ENCODE measurements around the gene KIRREL2. TPM values are rescaled to one million over a fixed set of nuclear protein-coding genes. Genes with fewer than 3 reads are reported as not detected.

Gene KIRREL2
- 1 to 10 TPM; 1.0 to 1.1 TPM for total RNA-seq

DNA sequence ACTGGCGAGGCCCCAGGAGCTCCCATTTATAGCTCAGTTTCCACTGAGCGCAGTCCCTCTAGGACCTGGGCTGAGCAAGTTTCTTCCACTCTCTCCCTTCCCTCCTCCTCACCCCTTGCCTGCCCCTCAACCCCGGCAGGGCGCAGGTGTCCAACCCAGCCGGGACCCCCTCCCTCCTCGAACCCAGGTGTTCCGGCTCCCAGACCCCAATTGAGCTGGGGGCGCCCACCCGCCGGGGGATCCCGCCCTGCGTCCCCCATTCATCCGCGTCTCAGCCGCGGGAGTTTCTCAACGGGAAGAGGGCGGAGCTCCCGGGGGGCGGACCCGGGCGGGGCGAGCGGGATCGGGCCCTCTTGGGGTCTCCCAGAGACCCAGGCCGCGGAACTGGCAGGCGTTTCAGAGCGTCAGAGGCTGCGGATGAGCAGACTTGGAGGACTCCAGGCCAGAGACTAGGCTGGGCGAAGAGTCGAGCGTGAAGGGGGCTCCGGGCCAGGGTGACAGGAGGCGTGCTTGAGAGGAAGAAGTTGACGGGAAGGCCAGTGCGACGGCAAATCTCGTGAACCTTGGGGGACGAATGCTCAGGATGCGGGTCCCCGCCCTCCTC lies at the start of gene KIRREL2:
Gene KIRREL2, plus strand, starts transcription at position 366 of the 604 bp plus-strand sequence. Its CDS starts 209 bp downstream, at position 575.
- Mint-ChIP-seq H3K9me3 (no peaks in the 10 kb centered on the region), H3K27me3 (ENCODE audit: low read depth) (peaks cover 50% of the 10 kb centered on the region), H3K36me3 (ENCODE audit: low read depth) (no peaks in the 10 kb centered on the region), H3K4me1 (ENCODE audit: low read depth) (peaks cover 7% of the 10 kb centered on the region), H3K27ac (no peak within 1 kb of the TSS), H3K4me3 (peak within 1 kb of the TSS; percentile 70)
- intact Hi-C loops (cut with micrococcal nuclease): no loop called here
- CTCF ChIA-PET: interaction anchor here (0.6 to 1.4 kb wide), 3 partner anchors 12 to 173 kb away, joined by 3 to 4 read pairs (median 3); partner anchors contain the start of gene APLP1
- peak; percentile 42 for DNase-seq

DNA sequence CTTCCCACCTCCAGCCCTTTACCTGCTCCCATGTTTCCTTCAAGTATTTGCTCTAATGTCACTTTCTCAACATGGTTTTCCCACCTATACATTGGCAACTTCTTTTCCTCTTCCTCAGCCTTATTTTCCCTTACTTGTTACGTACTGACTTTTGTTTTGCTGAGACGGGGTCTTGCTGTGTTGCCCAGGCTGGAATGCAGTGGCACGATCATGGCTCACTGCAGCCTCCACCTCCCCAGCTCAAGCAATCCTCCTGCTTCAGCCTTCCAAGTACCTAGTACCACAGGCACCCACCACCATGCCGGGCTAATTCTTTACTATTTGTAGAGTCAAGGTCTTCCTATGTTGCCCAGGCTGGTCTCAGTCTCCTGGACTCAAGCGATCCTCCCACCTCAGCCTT lies 49.1 kb upstream of the KIRREL2 start:
- intact Hi-C loops (cut with micrococcal nuclease): no loop called here
- Mint-ChIP-seq H3K4me3 (no peak overlapping the region), H3K27me3 (ENCODE audit: low read depth) (peaks cover 2% of the 10 kb centered on the region), H3K4me1 (ENCODE audit: low read depth) (no peaks in the 10 kb centered on the region), H3K36me3 (ENCODE audit: low read depth) (no peaks in the 10 kb centered on the region), H3K9me3 (no peaks in the 10 kb centered on the region), H3K27ac (no peak overlapping the region)
- DNase-seq: no peak
- CTCF ChIA-PET: no interaction called here

DNA sequence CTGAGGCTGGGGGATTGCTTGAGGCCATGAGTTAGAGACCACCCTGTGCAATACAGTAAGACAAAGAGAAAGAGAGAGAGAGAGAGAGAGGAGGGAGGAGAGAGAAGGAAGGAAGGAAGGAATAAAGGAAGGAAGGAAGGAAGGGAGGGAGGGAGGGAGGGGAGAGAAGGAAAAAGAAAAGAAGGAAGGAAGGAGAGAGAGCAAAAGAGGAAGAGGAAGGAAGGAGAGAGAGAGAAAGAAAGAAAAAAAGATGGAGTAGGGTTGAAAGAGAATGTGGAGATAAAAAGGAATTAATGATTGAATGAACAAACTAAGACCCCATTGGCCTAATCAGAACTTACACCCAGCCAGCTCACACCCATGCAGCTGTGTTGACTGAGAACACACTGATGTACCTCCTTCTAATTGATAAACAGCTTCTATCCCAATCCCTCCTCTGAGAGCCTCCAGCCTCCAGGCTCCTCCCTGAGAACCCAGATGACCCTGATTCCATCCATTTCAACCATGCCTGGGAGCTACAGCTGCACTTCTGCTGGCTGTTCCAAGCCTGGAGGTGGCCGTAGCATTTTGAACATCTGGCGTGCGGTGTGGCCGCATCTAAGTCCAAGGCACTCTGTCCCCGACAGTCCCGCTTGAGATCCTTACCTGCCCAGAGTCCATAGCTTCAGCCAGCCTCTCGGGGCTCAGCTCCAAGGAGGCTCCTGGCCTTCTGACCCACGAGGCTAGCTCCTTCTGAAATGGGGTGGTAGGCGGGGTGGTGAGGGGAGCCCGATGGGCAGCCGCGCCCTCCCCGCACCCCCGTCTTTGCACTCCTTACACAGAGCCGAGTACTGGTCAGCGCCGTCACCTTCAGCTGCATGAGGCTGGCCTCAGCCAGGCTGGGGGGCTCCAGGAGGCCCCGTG lies 45.1 kb upstream of the KIRREL2 start:
- H3K4me3 Mint-ChIP-seq: no peak overlapping the region
- no peak overlapping the region for H3K27ac Mint-ChIP-seq
- intact Hi-C loops (cut with micrococcal nuclease): no loop called here
- no peaks in the 10 kb centered on the region for H3K4me1 Mint-ChIP-seq (ENCODE audit: low read depth)
- peaks cover 2% of the 10 kb centered on the region for H3K27me3 Mint-ChIP-seq (ENCODE audit: low read depth)
- no peaks in the 10 kb centered on the region for H3K36me3 Mint-ChIP-seq (ENCODE audit: low read depth)
- H3K9me3 Mint-ChIP-seq: no peaks in the 10 kb centered on the region
- CTCF ChIA-PET: interaction anchor here (0.6 kb wide), 1 partner anchor 219 kb away, joined by 3 read pairs; no protein-coding TSS in a partner anchor
- DNase-seq: no peak

DNA sequence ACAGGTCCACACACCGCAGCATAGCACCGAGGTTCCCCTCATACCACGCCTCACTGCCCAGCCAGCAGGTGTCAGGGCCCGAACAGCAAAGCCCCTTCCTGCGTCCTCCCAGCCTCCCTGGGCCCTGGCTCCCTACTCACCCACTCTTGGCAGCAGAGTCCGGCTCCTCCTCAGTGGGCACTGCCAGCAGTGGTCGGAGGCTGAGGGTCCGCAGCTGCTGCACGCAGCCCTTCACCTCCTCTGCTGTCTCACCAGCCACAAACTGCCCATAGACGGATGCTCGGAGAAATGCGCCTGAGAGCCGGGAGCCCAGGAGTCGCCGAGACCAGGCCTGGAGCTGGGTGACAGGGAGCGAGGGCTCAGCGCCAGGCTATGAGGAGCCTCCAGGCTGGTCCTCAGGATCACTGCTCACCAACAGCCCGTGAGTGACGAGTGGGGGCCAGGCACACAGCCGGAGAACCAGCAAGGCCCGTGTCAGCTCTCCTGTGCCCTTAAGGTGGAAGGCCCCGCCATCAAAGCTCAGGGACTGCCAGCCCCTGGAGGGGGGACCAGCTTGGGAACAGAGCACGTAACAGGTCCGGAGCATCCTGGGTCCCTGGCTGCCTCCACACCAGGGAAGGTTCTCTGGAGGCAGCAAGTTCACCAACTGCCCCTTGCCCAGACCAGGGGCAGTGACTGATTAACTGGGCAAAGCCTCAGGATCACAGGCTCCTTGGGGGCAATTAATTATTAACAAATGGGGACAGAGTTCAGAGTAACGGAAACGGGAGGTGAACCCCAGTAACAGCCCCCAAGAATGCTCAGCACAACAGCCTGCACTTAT lies 44.3 kb upstream of the KIRREL2 start, which contains the start of gene PRODH2:
Gene PRODH2, minus strand, starts transcription at position 626 of the 823 bp plus-strand sequence. Its CDS starts 40 bp downstream, at position 586.
- no peak for DNase-seq
- CTCF ChIA-PET: interaction anchor here (1.7 kb wide), 1 partner anchor 118 kb away, joined by 4 read pairs; no protein-coding TSS in a partner anchor
- Mint-ChIP-seq H3K9me3 (no peaks in the 10 kb centered on the region), H3K27me3 (ENCODE audit: low read depth) (peaks cover 4% of the 10 kb centered on the region), H3K4me3 (no peak within 1 kb of the TSS), H3K27ac (no peak within 1 kb of the TSS), H3K36me3 (ENCODE audit: low read depth) (no peaks in the 10 kb centered on the region), H3K4me1 (ENCODE audit: low read depth) (no peaks in the 10 kb centered on the region)
- intact Hi-C loops (cut with micrococcal nuclease): no loop called here

DNA sequence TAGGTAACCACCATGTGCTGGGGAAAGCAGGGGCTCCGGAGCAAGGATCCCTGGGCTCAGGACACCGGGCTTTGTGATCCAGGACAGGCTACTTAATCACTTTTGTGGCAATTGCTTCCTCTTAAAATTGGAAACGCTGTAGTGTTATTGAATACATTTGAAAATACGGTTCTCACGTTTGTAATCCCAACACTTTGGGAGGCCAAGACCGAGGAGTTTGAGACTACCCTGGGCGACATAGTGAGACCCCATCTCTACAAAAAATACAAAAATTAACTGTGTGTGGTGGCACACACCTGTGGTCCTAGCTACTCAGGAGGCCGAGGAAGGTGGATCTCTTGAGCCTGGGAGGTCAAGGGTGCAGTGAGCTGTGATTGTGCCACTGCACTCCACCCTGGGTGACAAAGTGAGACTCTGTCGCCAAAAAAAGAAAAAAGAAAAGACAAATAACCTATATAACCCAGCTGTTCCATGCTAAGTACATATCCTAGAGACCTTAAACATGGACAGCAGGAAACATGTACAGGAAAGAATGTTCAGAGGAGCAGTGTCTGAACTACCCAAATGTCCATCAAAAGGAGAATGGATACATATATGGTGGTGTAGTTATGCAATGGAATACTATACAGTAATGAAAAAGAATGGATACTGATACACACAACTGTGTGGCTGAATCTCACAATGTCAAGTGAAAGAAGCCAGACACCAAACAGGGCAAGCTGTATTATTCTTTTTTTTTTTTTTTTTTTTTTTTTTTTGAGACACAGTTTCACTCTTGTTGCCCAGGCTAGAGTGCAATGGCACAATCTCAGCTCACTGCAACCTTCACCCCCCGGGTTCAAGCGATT lies 43.4 kb upstream of the KIRREL2 start:
- Mint-ChIP-seq H3K4me1 (ENCODE audit: low read depth) (no peaks in the 10 kb centered on the region), H3K9me3 (no peaks in the 10 kb centered on the region), H3K36me3 (ENCODE audit: low read depth) (no peaks in the 10 kb centered on the region), H3K27ac (no peak overlapping the region), H3K27me3 (ENCODE audit: low read depth) (peaks cover 5% of the 10 kb centered on the region), H3K4me3 (no peak overlapping the region)
- CTCF ChIA-PET: interaction anchor here (1.7 kb wide), 1 partner anchor 119 kb away, joined by 4 read pairs; no protein-coding TSS in a partner anchor
- DNase-seq: no peak
- intact Hi-C loops (cut with micrococcal nuclease): no loop called here

DNA sequence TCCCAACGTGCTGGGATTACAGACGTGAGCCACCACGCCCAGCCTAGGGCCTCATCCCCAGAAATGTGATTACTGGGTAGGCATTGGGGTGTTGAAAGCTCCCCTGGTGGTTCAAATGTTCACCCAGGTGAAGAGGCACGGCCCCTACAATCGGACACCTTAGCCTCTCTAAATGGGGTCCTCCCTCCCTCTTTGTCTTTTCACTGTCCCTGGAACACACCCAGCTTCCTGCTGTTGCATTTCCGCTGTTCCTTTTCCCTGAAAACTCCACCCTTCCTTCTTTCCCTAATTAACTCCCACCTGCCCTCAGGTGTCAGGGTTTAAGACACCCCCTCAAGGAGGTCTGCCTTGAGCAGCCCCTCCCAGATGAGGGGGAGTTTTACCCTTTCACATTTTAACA lies 40.4 kb upstream of the KIRREL2 start:
- no peak for DNase-seq
- CTCF ChIA-PET: interaction anchor here (0.8 to 1.5 kb wide), 4 partner anchors 14 to 122 kb away, joined by 3 to 5 read pairs (median 4); no protein-coding TSS in a partner anchor
- no peak overlapping the region for H3K27ac Mint-ChIP-seq
- peaks cover 11% of the 10 kb centered on the region for H3K27me3 Mint-ChIP-seq (ENCODE audit: low read depth)
- no peaks in the 10 kb centered on the region for H3K9me3 Mint-ChIP-seq
- H3K4me1 Mint-ChIP-seq (ENCODE audit: low read depth): peaks cover 3% of the 10 kb centered on the region
- intact Hi-C loops (cut with micrococcal nuclease): no loop called here
- no peak overlapping the region for H3K4me3 Mint-ChIP-seq
- no peaks in the 10 kb centered on the region for H3K36me3 Mint-ChIP-seq (ENCODE audit: low read depth)

DNA sequence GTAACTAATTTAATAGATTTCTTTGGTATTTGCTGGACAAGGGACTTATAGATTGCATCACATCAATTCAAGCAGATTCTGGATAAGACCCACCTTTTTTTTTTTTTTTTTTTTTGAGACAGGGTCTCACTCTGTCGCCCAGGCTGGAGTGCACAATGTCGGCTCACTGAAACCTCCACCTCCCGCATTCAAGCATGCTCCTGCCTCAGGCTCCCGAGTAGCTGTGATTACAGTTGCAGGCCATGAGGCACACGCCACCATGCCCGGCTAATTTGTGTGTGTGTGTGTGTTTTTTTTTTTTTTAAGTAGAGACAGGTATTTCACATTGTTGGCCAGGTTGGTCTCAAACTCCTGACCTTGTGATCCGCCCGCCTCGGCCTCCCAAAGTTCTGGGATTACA lies 39.9 kb upstream of the KIRREL2 start:
- no peaks in the 10 kb centered on the region for H3K36me3 Mint-ChIP-seq (ENCODE audit: low read depth)
- intact Hi-C loops (cut with micrococcal nuclease): no loop called here
- no peak overlapping the region for H3K27ac Mint-ChIP-seq
- peaks cover 11% of the 10 kb centered on the region for H3K27me3 Mint-ChIP-seq (ENCODE audit: low read depth)
- CTCF ChIA-PET: interaction anchor here (1.5 kb wide), 1 partner anchor 122 kb away, joined by 3 read pairs; no protein-coding TSS in a partner anchor
- H3K4me3 Mint-ChIP-seq: no peak overlapping the region
- H3K9me3 Mint-ChIP-seq: no peaks in the 10 kb centered on the region
- DNase-seq: no peak
- H3K4me1 Mint-ChIP-seq (ENCODE audit: low read depth): peaks cover 3% of the 10 kb centered on the region

DNA sequence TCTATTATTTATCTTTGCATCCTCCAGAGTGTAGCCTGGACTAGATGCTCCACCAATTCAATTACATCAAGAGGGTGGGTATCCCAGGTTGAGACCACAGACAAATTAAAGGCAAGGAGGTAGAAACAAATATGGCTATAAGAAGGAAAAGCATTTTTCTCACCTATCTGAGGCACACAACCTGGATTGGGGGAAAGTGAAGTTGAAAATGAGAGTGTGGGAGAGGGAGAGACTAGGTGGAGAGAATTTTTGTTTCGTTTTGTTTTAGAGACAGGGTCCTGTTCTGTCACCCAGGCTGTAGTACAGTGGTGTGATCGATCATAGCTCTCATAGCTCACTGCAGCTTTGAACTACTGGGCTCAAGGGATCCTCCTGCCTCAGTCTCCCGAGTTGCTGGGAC lies 38.3 kb upstream of the KIRREL2 start:
- intact Hi-C loops (cut with micrococcal nuclease): no loop called here
- Mint-ChIP-seq H3K27ac (no peak overlapping the region), H3K9me3 (no peaks in the 10 kb centered on the region), H3K4me1 (ENCODE audit: low read depth) (peaks cover 3% of the 10 kb centered on the region), H3K27me3 (ENCODE audit: low read depth) (peaks cover 17% of the 10 kb centered on the region), H3K36me3 (ENCODE audit: low read depth) (no peaks in the 10 kb centered on the region), H3K4me3 (no peak overlapping the region)
- DNase-seq: no peak
- CTCF ChIA-PET: interaction anchor here (1.9 to 2.1 kb wide), 2 partner anchors 21 to 125 kb away, joined by 6 to 44 read pairs; no protein-coding TSS in a partner anchor

DNA sequence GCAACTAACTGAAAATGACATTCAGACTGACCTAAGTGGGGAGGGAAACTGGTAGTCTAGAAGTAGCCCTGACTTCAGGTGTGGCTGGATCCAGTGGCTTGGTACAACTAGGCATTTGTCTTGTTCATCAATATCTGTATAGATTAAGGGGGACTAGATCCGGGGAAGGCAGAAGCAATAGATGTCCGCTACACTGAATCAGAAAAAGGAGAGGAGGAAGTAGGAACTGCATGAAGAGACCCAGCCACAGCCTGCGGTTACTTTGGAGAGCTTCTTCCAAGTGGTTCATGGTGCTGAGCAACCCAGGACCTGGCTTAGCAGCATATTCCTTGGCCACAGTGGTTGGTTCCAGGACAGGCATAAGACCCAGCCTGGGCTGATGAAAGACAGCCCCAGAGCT lies 34.1 kb upstream of the KIRREL2 start:
- no peaks in the 10 kb centered on the region for H3K9me3 Mint-ChIP-seq
- no peak for DNase-seq
- peaks cover 17% of the 10 kb centered on the region for H3K27me3 Mint-ChIP-seq (ENCODE audit: low read depth)
- intact Hi-C loops (cut with micrococcal nuclease): no loop called here
- no peak overlapping the region for H3K27ac Mint-ChIP-seq
- H3K4me1 Mint-ChIP-seq (ENCODE audit: low read depth): peaks cover 3% of the 10 kb centered on the region
- H3K36me3 Mint-ChIP-seq (ENCODE audit: low read depth): no peaks in the 10 kb centered on the region
- no peak overlapping the region for H3K4me3 Mint-ChIP-seq
- CTCF ChIA-PET: interaction anchor here (0.6 kb wide), 1 partner anchor 497 kb away, joined by 3 read pairs; no protein-coding TSS in a partner anchor

DNA sequence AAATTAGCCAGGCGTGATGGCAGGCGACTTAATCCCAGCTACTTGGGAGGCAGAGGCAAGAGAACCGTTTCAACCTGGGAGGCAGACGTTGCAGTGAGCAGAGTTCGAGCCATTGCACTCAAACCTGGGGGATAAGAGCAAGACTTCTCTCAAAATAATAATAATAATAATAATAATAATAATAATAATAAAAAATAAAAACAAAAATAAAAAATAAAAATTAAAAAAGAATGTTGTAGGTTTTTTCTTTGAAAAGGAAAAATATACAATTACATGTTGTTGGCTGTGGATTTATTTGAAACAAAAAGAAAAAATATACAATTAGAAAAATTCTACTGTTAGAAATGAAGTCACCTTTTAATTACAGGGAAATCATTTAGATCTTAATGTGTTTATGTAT lies 32.6 kb upstream of the KIRREL2 start:
- Mint-ChIP-seq H3K9me3 (no peaks in the 10 kb centered on the region), H3K4me3 (no peak overlapping the region), H3K27me3 (ENCODE audit: low read depth) (peaks cover 22% of the 10 kb centered on the region), H3K36me3 (ENCODE audit: low read depth) (no peaks in the 10 kb centered on the region), H3K27ac (no peak overlapping the region), H3K4me1 (ENCODE audit: low read depth) (peaks cover 3% of the 10 kb centered on the region)
- no peak for DNase-seq
- intact Hi-C loops (cut with micrococcal nuclease): no loop called here
- CTCF ChIA-PET: interaction anchor here (0.6 kb wide), 1 partner anchor 329 kb away, joined by 3 read pairs; no protein-coding TSS in a partner anchor

DNA sequence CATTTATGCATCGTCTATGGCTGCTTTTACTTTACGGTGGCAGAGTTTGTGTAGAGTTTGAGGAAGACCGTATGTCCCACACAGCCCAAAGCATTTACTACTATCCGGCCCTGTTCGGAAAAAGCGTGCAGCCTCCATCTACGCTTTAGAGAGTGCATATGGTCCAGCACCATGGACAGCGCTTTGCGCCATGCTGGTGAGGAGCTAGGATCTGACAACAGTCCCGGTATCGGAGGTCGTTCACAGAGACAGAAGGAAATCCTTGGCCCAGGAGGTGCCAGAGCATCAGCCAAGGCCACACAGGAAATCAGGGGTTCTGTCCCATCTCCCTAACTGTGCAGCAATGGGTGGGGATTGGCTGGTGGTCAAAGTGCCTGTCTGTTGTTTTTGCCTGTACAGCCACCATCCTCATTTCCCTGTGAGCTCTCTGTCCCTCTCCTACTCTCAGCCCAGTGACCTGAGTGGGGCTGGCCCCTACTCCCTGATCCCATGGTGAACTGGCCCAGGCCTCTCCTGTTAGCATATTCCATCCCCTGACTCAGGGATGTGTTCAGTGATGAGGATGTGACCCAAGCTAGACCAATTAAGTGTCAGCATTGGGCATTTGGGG lies 27.9 kb upstream of the KIRREL2 start:
- H3K27me3 Mint-ChIP-seq (ENCODE audit: low read depth): peaks cover 26% of the 10 kb centered on the region
- CTCF ChIA-PET: no interaction called here
- intact Hi-C loops (cut with micrococcal nuclease): no loop called here
- H3K36me3 Mint-ChIP-seq (ENCODE audit: low read depth): no peaks in the 10 kb centered on the region
- H3K4me3 Mint-ChIP-seq: no peak overlapping the region
- no peaks in the 10 kb centered on the region for H3K4me1 Mint-ChIP-seq (ENCODE audit: low read depth)
- no peak overlapping the region for H3K27ac Mint-ChIP-seq
- no peaks in the 10 kb centered on the region for H3K9me3 Mint-ChIP-seq
- peak; percentile 76 for DNase-seq
